Measurements from ENCODE around the gene NADK2. TPM values are rescaled to one million over a fixed set of nuclear protein-coding genes. Genes with fewer than 3 reads are reported as not detected.

NADK2 gene
- total and polyA plus RNA-seq, 9 of the 15 experiments (the other 6 are each of a cell fraction or from before 2014, with no cell fraction given), result 10.6 to 41.0 (median 24.0) TPM

- in situ Hi-C loops (cut with MboI), result loop anchor here (10.0 kb wide), 1 partner anchor 431 kb away; no protein-coding TSS in a partner anchor
- H3K9me1 ChIP-seq (ENCODE audit: control insufficient read depth, insufficient read depth, low read length), result no peaks in the 10 kb centered on the region
- 0 out of 3 replicates have a peak overlapping the region, but pooled peaks have one; percentile 17 for H3K27ac ChIP-seq (ENCODE audit: extremely low read depth, low read depth, low read length)
- TF ChIP-seq PATZ1 (CRISPR knock-in tag; IDR thresholded peaks at IDR 0.05; ENCODE audit: borderline replicate concordance) (no peak), ELF1 (tag; IDR thresholded peaks at IDR 0.05) (0 out of 2 replicates have a peak, but pooled peaks have one; percentile 37)
- H3K4me2 ChIP-seq (ENCODE audit: insufficient read depth, low read length), result peak overlapping the region; percentile 47
- H3K4me1 ChIP-seq (replicated peaks in 1 of 2; ENCODE audit: control insufficient read depth in 2 of 2, insufficient read depth in 2 of 2, low read length in 2 of 2), result peaks cover 0 to 6% of the 10 kb centered on the region in 2 experiments; a peak in 1 of 5 replicates
- intact Hi-C loops (cut with micrococcal nuclease), result loop anchor here (5.0 kb wide), 1 partner anchor 243 kb away; no protein-coding TSS in a partner anchor
- H3K4me3 ChIP-seq, result no peak overlapping the region
- 29% methylated on average over 4 of the region's 4 CpGs for WGBS (ENCODE audit: insufficient coverage, low coverage, missing lambda C conversion rate)
- H3K9ac ChIP-seq (ENCODE audit: insufficient read depth in 1 of 2, low read depth in 2 of 2, low read length in 2 of 2), result no peak overlapping the region
- no peaks in the 10 kb centered on the region for H3K36me3 ChIP-seq (ENCODE audit: control insufficient read depth, insufficient read depth, low read length)
- BruUV-seq (replicated peaks), result no TSS peak
- DNase-seq (ENCODE audit: extremely low read depth in 1 of 4, low spot score in 3 of 4), result peak in 1 of 4 experiments; percentile 7
- peaks cover 3 to 4% of the 10 kb centered on the region in 2 experiments; a peak in 4 of 5 replicates for H3K27me3 ChIP-seq (ENCODE audit: control insufficient read depth in 2 of 2, insufficient read depth in 2 of 2, low read length in 2 of 2)
- H3K79me2 ChIP-seq (ENCODE audit: control insufficient read depth, insufficient read depth, low read length), result no peaks in the 10 kb centered on the region
- ATAC-seq, result peak; percentile 56
- ChIA-PET POLR2A (interaction anchor here (0.7 kb wide), 1 partner anchor 461 kb away, joined by 3 read pairs; no protein-coding TSS in a partner anchor), CTCF (ENCODE audit: low intra/inter-chr PET ratio) (no interaction called here)
- no peaks in the 10 kb centered on the region for H3K9me3 ChIP-seq (replicated peaks; ENCODE audit: control insufficient read depth, insufficient read depth, low read depth, low read length)
- peak overlapping the region; percentile 79 for H2AFZ ChIP-seq (ENCODE audit: low read depth, low read length)
- no peaks in the 10 kb centered on the region for H4K20me1 ChIP-seq (replicated peaks; ENCODE audit: control insufficient read depth, insufficient read depth, low read length)
- FAIRE-seq, result no peak
These were observed 22.6 kb upstream of the NADK2 start for GRCh38 chr5:36264202-36264760.

All from K562 (cell line).